HG03571 (cell line): ENCODE data around the gene GGT1.
"Not testable (repeated sequence)": the region's sequence is repeated elsewhere in the genome, so short reads cannot be mapped to it uniquely, and the experiment has no call there.

Source experiments
- ATAC-seq: cut with Tn5 transposase; IDR thresholded peaks from one replicate; pipeline ENCODE4 v1.9.1; 2021; ENCODE audit not compliant: unreplicated experiment

The GGT1 gene

GRCh38 chr22:24595863-24596262, 7.1 kb upstream of the GGT1 start:
- ATAC-seq = no peak

- ATAC-seq = not testable (repeated sequence)
Measured at GRCh38 chr22:24597076-24597475, 5.9 kb upstream of the GGT1 start.

- ATAC-seq = no peak
Measured at GRCh38 chr22:24599514-24599913, 3.5 kb upstream of the GGT1 start.

- ATAC-seq = not testable (repeated sequence)
Measured at GRCh38 chr22:24599958-24600715, 2.9 kb upstream of the GGT1 start.

- ATAC-seq = no peak
Measured at GRCh38 chr22:24601217-24602104, 1.5 kb upstream of the GGT1 start.

GRCh38 chr22:24602105-24602749, 766 bp upstream of the GGT1 start:
- ATAC-seq = not testable (repeated sequence)

GRCh38 chr22:24603770-24604629, 1.0 kb downstream of the GGT1 start:
- ATAC-seq = not testable (repeated sequence)

GRCh38 chr22:24606340-24606739, 3.3 kb downstream of the GGT1 start:
- not testable (repeated sequence) for ATAC-seq

- ATAC-seq = peak; percentile 58
Measured at GRCh38 chr22:24607429-24607983, 4.5 kb downstream of the GGT1 start.

GRCh38 chr22:24608327-24608726, 5.3 kb downstream of the GGT1 start:
- ATAC-seq = not testable (repeated sequence)

- not testable (repeated sequence) for ATAC-seq
Measured at GRCh38 chr22:24609888-24610287, 6.9 kb downstream of the GGT1 start.

GRCh38 chr22:24614794-24615193, 11.8 kb downstream of the GGT1 start:
- ATAC-seq = not testable (repeated sequence)

- ATAC-seq = not testable (repeated sequence)
Measured at GRCh38 chr22:24621244-24621643, 18.3 kb downstream of the GGT1 start.

- ATAC-seq = not testable (repeated sequence)
Measured at GRCh38 chr22:24622596-24622995, 19.6 kb downstream of the GGT1 start.

GRCh38 chr22:24627911-24628310, 24.9 kb downstream of the GGT1 start:
- ATAC-seq = not testable (repeated sequence)

- ATAC-seq = not testable (repeated sequence)
Measured at GRCh38 chr22:24629069-24629468, 26.1 kb downstream of the GGT1 start.

- ATAC-seq = not testable (repeated sequence)
Measured at GRCh38 chr22:24630812-24631427, 27.9 kb downstream of the GGT1 start.

- not testable (repeated sequence) for ATAC-seq
Measured at GRCh38 chr22:24631430-24632122, 28.6 kb downstream of the GGT1 start.

GRCh38 chr22:24632642-24633041, 29.6 kb downstream of the GGT1 start:
- not testable (repeated sequence) for ATAC-seq
